Transverse colon (tissue), 4 donors: ENCODE data around the gene TMEM128.

Experiments used
- EP300 ChIP-seq: sonication (generic); formaldehyde crosslinking; IDR thresholded peaks from one replicate; pipeline ENCODE4 v1.6.1; 2017; ENCODE audit warnings: antibody characterized with exemption, low read depth
- POLR2A ChIP-seq: fragments of 450-650 bp; IDR thresholded peaks from one replicate; pipeline ENCODE4 v1.6.1; 2016; ENCODE audit warnings: antibody characterized with exemption, mild to moderate bottlenecking, moderate library complexity
- POLR2AphosphoS5 ChIP-seq, 3 donors: sonication (generic); formaldehyde crosslinking; IDR thresholded peaks; one replicate each; pipeline ENCODE4 v1.6.1; 2016; ENCODE audit warnings: antibody characterized with exemption in 3 of 3
- TF ChIP-seq, protein P1 (sequence below), 5 experiments: fragments of 200-600 bp in 3 of 5; fragments of 450-650 bp in 2 of 5; sonication (generic) in 3 of 5; IDR thresholded peaks; 1 replicate in 2 of 5; 2 replicates in 3 of 5; pipeline ENCODE4 v1.5.1; 2016 to 2017; ENCODE audit warnings: antibody characterized with exemption in 5 of 5, inconsistent platforms in 3 of 5, mild to moderate bottlenecking in 2 of 5, moderate library complexity in 1 of 5

DNA sequence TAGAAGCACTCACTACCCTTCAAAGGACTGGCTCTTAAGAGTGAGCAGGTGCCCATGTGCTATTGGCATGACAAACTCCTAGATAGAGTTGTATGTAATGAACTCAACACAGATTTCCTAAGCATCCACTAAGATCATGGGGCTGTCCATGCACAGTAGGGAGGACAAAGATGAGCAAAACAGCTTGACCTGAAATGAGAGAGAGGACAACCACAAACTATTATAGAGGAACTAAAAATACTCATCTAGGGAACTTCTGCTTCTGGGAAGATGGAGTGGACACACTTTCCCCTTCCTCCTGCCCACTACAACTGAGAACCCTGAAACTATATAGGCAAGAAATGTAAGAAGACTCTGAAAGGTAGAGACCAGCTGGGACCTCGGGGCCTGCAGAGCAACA, 20.8 kb upstream of the TMEM128 start:
- TF ChIP-seq, protein P1, sequence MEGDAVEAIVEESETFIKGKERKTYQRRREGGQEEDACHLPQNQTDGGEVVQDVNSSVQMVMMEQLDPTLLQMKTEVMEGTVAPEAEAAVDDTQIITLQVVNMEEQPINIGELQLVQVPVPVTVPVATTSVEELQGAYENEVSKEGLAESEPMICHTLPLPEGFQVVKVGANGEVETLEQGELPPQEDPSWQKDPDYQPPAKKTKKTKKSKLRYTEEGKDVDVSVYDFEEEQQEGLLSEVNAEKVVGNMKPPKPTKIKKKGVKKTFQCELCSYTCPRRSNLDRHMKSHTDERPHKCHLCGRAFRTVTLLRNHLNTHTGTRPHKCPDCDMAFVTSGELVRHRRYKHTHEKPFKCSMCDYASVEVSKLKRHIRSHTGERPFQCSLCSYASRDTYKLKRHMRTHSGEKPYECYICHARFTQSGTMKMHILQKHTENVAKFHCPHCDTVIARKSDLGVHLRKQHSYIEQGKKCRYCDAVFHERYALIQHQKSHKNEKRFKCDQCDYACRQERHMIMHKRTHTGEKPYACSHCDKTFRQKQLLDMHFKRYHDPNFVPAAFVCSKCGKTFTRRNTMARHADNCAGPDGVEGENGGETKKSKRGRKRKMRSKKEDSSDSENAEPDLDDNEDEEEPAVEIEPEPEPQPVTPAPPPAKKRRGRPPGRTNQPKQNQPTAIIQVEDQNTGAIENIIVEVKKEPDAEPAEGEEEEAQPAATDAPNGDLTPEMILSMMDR (IDR thresholded peaks at IDR 0.05), result no peak
- no peak for TF ChIP-seq POLR2AphosphoS5 (IDR thresholded peaks at IDR 0.05)
- no peak for TF ChIP-seq POLR2A
- TF ChIP-seq EP300, result no peak
